ENCODE data around the gene ANAPC2.

Gene ANAPC2

DNA sequence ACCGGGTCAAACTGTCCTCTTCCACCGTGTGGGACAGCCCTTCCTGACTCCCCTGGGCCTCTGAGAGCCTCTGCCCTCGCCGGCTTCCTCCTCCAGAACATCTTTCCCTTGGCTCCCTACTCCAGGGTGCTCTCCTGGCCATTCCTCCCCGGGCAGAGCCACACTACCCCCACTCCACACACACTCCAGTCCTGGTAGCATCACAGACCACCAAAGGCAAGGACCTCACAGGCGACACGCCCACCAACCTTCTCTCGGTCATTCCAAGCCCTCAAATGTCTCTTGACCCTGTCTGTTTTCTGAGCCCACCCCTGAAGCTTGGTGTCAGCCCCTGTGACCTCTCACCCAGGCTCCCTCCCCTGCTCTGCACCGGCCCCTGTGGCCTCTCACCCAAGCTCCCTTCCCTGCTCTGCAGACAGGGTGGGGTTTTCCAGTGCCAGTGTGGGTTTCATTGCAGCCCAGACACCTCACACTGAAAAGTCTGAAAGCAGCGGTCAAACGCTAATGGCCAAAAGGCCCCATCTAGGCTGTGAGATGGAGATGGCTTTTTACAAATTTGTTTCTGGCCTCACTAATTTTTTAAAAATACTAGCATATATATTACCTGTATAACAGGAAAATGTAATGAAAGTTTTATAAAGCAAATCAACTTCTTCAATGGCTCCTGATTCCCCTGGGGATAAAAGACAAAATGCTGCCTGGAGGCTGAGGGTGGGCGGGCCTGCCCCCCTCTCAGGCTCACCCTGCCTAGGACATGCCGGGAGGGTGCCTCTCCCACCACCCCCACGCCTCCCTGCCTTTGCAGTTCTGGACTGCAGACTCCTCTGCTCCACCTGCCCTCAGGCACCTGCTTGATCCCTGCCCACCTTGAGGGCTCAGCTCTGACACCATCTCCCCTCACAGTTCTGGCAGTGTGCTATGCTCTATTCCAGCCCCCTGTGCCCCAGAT is 29.0 kb downstream of the ANAPC2 start:
- H3K9me3 Mint-ChIP-seq: no peaks in the 10 kb centered on the region
- H3K27me3 Mint-ChIP-seq: peaks cover 91% of the 10 kb centered on the region
- H3K36me3 Mint-ChIP-seq: no peaks in the 10 kb centered on the region
- H3K27ac Mint-ChIP-seq: no peak overlapping the region
- H3K4me1 Mint-ChIP-seq: peaks cover 20% of the 10 kb centered on the region
- CTCF ChIA-PET: interaction anchor here (1.1 kb wide), 1 partner anchor 33 kb away, joined by 3 read pairs; no protein-coding TSS in a partner anchor
- no peak for DNase-seq
- no peak overlapping the region for H3K4me3 Mint-ChIP-seq

DNA sequence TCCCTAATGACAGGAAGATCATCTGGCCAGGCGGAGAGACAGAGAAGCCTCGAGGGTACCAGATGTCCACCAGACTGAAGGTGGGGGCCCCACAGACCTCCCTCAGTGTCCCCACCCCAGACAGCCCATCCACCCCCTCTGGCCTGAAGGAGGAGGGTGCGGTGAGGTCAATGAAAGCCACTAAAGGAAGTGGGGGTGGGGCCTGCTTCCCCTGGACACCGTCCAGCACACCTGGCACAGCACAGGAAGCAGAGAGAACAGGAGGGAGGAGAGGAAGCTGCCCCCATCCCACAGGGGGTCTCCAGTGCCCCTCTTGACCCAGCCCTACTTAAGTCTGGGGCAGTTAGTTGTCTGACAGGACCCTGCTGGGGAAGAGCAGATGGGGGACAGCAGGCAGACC is 29.7 kb downstream of the ANAPC2 start:
- H3K27ac Mint-ChIP-seq: no peak overlapping the region
- no peaks in the 10 kb centered on the region for H3K36me3 Mint-ChIP-seq
- CTCF ChIA-PET: interaction anchor here (1.1 to 2.0 kb wide), 3 partner anchors 18 to 78 kb away, joined by 3 to 4 read pairs (median 3); no protein-coding TSS in a partner anchor
- H3K4me1 Mint-ChIP-seq: peaks cover 20% of the 10 kb centered on the region
- DNase-seq: no peak
- peaks cover 86% of the 10 kb centered on the region for H3K27me3 Mint-ChIP-seq
- H3K4me3 Mint-ChIP-seq: no peak overlapping the region
- H3K9me3 Mint-ChIP-seq: no peaks in the 10 kb centered on the region

DNA sequence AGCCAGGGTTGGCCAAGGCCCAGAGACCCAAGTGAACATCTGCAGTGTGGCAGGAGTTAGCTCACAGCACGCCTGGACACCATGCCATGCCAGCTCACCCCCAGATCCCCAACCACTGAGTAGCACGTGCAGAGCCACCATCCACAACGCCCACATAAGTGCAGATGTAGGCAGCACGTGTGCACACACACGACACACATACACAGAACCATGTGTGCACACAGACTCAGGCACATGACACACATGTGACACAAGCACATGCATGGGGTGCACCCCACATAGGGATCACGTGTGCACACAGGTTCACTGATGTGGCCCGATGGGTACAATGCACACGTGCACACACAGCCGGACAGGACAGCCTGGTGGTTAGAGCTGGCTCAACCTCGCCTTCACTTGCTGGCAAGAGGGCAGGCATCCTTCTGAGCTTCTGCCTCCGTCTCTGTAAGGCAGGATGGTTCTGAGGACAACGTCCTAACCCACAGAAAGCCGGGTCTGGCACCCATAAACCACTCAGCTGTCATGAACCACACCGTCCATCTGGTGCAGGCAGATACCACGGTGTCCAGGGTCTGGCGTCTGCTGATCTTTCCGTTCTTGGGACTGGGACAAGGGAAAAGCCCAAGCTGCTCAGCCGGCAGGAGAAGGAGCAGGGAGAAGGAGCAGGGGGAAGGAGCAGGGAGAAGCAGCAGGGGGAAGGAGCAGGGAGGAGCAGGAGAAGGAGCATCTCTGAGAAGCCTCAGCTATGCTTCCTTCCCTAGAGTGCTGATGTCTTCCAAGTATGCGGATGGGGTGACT is 30.5 kb downstream of the ANAPC2 start:
- no peak for DNase-seq
- Mint-ChIP-seq H3K27ac (no peak overlapping the region), H3K9me3 (no peaks in the 10 kb centered on the region), H3K4me1 (peaks cover 20% of the 10 kb centered on the region), H3K27me3 (peaks cover 78% of the 10 kb centered on the region), H3K36me3 (no peaks in the 10 kb centered on the region), H3K4me3 (no peak overlapping the region)
- CTCF ChIA-PET: interaction anchor here (0.7 to 2.0 kb wide), 5 partner anchors 11 to 79 kb away, joined by 3 to 4 read pairs (median 3); no protein-coding TSS in a partner anchor

DNA sequence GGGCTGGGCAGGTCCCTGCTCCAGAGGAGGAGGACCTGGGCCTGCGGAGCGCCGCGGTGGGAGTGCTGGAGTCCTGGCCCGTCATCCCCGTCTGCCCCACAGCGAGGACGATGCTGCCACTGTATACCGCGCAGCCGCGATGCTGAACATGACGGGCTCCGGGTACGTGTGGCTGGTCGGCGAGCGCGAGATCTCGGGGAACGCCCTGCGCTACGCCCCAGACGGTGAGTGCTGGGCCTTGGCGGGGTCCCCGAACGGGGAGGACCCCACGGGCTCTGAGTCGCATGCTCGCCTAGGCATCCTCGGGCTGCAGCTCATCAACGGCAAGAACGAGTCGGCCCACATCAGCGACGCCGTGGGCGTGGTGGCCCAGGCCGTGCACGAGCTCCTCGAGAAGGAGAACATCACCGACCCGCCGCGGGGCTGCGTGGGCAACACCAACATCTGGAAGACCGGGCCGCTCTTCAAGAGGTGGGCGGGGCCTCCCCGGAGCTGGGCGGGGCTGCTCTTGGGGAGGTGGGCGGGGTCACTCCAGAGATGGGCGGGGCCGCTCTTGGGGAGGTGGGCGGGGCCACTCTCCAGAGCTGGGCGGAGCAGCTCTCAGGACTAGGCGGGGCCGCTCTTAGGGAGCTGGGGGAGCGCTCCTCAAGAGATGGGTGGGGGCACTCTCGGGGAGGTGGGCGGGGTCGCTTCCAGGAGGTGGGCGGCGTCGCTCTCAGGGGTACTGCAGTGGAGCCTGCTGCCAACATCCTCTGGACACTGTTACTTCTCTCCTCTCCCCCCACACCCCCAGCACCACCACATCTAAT is 31.6 kb downstream of the ANAPC2 start:
- Mint-ChIP-seq H3K36me3 (no peaks in the 10 kb centered on the region), H3K4me3 (no peak overlapping the region), H3K4me1 (peaks cover 20% of the 10 kb centered on the region), H3K9me3 (no peaks in the 10 kb centered on the region), H3K27me3 (peaks cover 67% of the 10 kb centered on the region), H3K27ac (no peak overlapping the region)
- DNase-seq: peak; percentile 66
- CTCF ChIA-PET: interaction anchor here (1.0 to 2.0 kb wide), 2 partner anchors 20 to 80 kb away, joined by 3 to 4 read pairs; no protein-coding TSS in a partner anchor

DNA sequence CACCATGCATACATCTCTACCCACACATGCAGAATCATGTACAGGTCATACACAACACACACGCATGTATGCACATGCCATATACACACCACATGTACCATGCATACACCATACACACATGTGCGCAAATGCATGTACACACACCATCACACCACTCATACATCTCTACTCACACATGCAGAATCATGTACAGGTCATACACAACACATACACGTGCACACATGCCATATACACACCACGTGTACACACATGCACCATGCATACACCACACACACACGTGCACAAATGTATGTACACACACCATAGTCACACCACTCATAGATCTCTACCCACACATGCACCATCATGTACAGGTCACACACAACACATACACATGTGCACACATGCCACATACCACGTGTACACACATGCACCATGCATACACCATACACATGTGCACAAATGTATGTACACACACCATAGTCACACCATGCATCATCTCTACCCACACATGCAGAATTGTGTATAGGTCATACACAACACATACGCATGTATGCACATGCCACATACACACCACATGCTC is 35.4 kb downstream of the ANAPC2 start:
- Mint-ChIP-seq H3K27me3 (peaks cover 40% of the 10 kb centered on the region), H3K4me3 (no peak overlapping the region), H3K27ac (no peak overlapping the region), H3K4me1 (peaks cover 14% of the 10 kb centered on the region), H3K9me3 (no peaks in the 10 kb centered on the region), H3K36me3 (no peaks in the 10 kb centered on the region)
- CTCF ChIA-PET: no interaction called here
- no peak for DNase-seq

DNA sequence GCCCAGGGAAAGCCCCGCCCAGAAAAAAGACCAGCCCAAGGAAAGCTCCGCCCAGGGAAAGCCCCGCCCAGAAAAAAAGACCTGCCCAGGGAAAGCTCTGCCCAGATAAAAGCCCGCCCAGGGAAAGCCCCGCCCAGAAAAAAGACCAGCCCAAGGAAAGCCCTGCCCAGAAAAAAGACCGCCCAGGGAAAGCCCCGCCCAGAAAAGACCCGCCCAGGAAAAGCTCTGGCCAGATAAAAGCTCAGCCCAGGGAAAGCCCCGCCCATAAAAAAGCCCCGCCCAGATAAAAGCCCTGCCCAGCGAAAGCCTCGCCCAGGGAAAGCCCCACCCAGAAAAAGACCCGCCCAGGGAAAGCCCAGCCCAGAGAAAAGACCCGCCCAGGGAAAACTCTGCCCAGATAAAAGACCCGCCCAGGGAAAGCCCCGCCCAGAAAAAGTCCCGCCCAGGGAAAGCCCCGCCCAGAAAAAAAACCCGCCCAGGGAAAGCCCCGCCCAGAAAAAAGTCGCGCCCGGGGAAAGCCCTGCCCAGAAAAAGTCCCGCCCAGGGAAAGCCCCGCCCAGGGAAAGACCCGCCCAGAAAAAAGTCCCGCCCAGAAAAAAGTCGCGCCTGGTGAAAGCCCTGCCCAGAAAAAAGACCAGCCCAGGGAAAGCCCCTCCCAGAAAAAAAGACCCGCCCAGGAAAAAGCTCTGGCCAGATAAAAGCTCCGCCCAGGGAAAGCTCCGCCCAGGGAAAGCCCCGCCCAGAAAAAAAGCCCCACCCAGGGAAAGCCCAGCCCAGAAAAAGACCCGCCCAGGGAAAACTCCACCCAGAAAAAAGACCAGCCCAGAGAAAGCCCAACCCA is 37.5 kb downstream of the ANAPC2 start:
- peaks cover 24% of the 10 kb centered on the region for H3K27me3 Mint-ChIP-seq
- CTCF ChIA-PET: no interaction called here
- DNase-seq: peak; percentile 48
- no peak overlapping the region for H3K27ac Mint-ChIP-seq
- no peaks in the 10 kb centered on the region for H3K9me3 Mint-ChIP-seq
- no peak overlapping the region for H3K4me3 Mint-ChIP-seq
- H3K36me3 Mint-ChIP-seq: no peaks in the 10 kb centered on the region
- peaks cover 4% of the 10 kb centered on the region for H3K4me1 Mint-ChIP-seq

DNA sequence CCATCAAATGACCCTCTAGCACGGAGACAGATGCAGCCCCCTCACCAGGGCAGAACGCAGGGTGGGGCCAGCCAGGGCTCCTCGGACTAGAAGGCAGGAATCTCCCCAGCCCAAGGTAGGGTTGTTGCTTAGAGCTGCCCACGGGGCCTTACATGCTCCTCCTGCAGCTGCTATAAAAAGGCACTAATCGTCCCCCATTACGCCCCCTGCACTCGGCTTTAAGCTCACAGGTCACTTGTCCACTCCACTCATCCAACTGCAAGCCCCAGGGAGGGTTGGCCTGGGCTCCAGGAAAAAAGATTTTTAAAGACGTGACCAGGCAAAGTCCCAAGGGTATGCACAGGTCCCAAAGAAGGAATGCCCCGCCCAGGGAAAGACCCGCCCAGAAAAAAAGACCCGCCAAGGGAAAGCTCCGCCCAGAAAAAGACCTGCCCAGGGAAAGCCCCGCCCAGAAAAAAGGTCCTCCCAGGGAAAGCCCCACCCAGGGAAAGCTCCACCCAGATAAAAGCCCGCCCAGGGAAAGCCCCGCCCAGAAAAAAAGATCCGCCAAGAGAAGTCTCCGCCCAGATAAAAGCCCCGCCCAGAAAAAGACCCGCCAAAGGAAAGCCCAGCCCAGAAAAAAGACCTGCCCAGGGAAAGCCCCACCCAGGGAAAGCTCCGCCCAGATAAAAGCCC is 38.3 kb downstream of the ANAPC2 start:
- H3K27ac Mint-ChIP-seq: no peak overlapping the region
- H3K27me3 Mint-ChIP-seq: peaks cover 16% of the 10 kb centered on the region
- H3K9me3 Mint-ChIP-seq: no peaks in the 10 kb centered on the region
- no peak overlapping the region for H3K4me3 Mint-ChIP-seq
- H3K4me1 Mint-ChIP-seq: peaks cover 4% of the 10 kb centered on the region
- no peak for DNase-seq
- H3K36me3 Mint-ChIP-seq: no peaks in the 10 kb centered on the region
- CTCF ChIA-PET: no interaction called here

DNA sequence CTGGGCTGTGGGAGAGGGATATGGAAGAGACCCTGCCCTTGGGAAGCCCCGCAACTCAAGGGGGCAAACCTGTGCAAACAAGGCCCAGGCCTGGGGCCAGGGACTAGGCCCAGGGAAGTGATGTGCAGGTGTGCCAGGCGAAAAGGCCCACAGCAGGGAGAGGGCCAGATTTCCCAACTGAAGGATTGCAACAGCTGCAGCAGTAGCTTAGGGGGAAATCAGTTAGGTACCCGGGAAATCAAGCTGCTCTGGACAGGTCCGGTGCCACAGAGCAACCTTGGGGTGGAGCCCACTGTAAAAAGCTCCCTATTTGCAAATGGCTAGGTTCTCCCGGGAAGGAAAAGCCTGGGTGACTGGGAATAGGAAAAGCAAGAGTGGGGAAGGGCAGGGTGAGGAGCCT is 39.0 kb downstream of the ANAPC2 start:
- no peak for DNase-seq
- Mint-ChIP-seq H3K4me3 (no peak overlapping the region), H3K9me3 (no peaks in the 10 kb centered on the region), H3K4me1 (peaks cover 4% of the 10 kb centered on the region), H3K27ac (no peak overlapping the region), H3K27me3 (peaks cover 15% of the 10 kb centered on the region), H3K36me3 (no peaks in the 10 kb centered on the region)
- CTCF ChIA-PET: interaction anchor here (0.6 kb wide), 1 partner anchor 42 kb away, joined by 3 read pairs; no protein-coding TSS in a partner anchor

DNA sequence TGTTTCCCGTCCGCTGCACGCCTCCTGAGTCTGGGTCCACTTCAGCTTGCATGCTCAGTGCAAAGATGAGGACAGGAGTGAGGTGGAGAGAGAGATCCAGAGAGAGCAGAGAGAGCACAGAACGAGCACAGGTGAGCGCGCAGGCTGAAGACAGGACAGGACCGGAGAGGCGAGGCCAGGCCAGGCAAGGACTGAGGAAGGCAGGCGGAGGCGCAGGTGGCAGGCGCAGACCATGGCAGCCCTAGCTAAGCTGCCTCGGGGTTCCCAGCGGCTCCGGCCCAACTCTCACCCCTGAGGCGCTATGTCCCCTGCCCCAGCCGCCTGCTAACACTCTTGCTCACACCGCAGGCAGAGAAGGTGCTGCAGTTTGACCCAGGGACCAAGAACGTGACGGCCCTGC is 39.7 kb downstream of the ANAPC2 start:
- H3K36me3 Mint-ChIP-seq: no peaks in the 10 kb centered on the region
- no peak overlapping the region for H3K27ac Mint-ChIP-seq
- no peak overlapping the region for H3K4me3 Mint-ChIP-seq
- H3K27me3 Mint-ChIP-seq: peaks cover 20% of the 10 kb centered on the region
- no peak for DNase-seq
- peaks cover 4% of the 10 kb centered on the region for H3K4me1 Mint-ChIP-seq
- CTCF ChIA-PET: no interaction called here
- H3K9me3 Mint-ChIP-seq: no peaks in the 10 kb centered on the region

DNA sequence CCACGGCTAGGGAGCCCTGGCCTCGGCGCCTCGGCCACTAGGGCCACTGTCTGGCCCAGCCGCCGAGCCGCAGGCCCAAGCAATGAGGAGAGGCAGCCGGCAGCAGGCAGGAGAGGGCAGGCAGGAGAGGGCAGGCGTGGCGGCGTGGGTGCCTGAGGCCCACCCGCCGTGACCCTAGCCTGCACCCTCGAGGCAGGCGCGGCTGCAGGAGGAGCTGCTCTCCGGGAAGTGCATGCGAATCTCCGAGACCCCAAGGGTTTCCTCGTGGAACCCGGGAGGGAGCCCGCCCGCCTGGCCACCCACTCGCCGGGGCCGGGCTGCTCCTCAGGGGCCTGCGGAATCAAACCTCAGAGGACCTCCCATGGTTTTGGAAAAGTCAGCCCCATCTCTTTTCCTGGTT is 40.1 kb downstream of the ANAPC2 start:
- Mint-ChIP-seq H3K27me3 (peaks cover 24% of the 10 kb centered on the region), H3K27ac (no peak overlapping the region), H3K9me3 (no peaks in the 10 kb centered on the region), H3K4me3 (no peak overlapping the region), H3K4me1 (peaks cover 4% of the 10 kb centered on the region), H3K36me3 (no peaks in the 10 kb centered on the region)
- CTCF ChIA-PET: no interaction called here
- DNase-seq: no peak

DNA sequence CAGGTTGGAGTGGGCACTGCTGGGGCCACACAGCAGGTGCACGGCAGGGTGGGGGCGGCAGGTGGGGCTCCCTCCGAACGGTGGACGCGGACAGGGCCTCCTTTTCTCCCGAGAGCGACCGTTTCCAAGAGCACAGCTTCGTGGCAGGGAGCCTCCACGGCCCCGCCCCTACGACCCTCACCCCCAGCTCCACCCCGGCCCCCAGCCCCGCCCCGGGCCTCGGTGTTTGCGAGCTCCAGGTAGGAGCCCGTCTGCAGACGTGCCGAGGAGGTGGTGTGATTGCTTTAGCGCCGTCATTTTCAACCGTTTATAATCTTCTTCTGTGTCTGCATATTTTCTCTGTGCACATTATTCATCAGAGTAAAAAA is 40.6 kb downstream of the ANAPC2 start:
- no peak for DNase-seq
- peaks cover 4% of the 10 kb centered on the region for H3K4me1 Mint-ChIP-seq
- no peak overlapping the region for H3K4me3 Mint-ChIP-seq
- CTCF ChIA-PET: no interaction called here
- no peaks in the 10 kb centered on the region for H3K9me3 Mint-ChIP-seq
- no peaks in the 10 kb centered on the region for H3K36me3 Mint-ChIP-seq
- H3K27me3 Mint-ChIP-seq: peaks cover 29% of the 10 kb centered on the region
- no peak overlapping the region for H3K27ac Mint-ChIP-seq

DNA sequence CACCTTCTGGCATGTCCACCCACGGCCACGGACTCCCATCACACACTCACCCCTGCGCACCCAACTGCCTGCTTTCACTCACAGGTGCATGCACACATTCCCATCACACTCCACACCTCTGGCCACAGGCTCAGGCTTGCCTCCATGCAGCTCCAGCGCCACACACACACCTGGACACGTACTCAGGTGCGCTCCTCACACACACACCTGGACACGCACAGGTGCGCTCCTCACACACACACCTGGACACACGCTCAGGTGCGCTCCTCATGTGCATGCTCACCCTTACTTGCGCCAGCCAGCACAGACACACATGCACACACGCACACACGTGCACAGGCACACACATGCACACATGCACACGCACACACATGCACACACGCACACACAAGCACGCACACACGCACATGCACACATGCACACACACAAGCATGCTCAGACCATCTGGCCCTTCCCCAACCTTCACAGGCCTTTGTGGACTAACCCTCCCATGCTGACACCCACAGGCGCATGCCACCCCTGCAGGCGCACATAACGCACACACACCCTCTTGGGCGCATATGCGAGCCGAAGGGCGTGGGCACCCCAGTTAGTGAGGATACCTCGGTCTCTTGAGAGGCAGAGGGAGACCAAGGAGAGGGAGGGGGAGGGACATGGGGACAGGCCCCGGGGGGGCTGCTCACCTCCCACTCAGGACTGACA is 41.1 kb downstream of the ANAPC2 start:
- CTCF ChIA-PET: no interaction called here
- Mint-ChIP-seq H3K36me3 (no peaks in the 10 kb centered on the region), H3K4me3 (no peak overlapping the region), H3K4me1 (peaks cover 4% of the 10 kb centered on the region), H3K27ac (no peak overlapping the region), H3K9me3 (no peaks in the 10 kb centered on the region), H3K27me3 (peaks cover 34% of the 10 kb centered on the region)
- no peak for DNase-seq
